MG63 (cell line): ENCODE measurements around the gene PRF1. TPM values are rescaled to one million over a fixed set of nuclear protein-coding genes. Genes with fewer than 3 reads are reported as not detected.
A peak's percentile ranks its signal among the peaks of the same experiment; 100 is the strongest.
"Not testable (repeated sequence)": the region's sequence is repeated elsewhere in the genome, so short reads cannot be mapped to it uniquely, and the experiment has no call there.

Source experiments
- DNase-seq: peaks from one replicate; pipeline ENCODE4 v3.0.0-alpha.2; 2020
- H3K27me3 ChIP-seq: fragments of 250-450 bp; sonication (Bioruptor Pico); 2 replicates; pipeline ENCODE4 v1.5.1; 2020; ENCODE audit warnings: mild to moderate bottlenecking, moderate library complexity
- H3K36me3 ChIP-seq: fragments of 250-450 bp; sonication (Bioruptor Pico); 2 replicates; pipeline ENCODE4 v1.5.1; 2020; ENCODE audit warnings: mild to moderate bottlenecking, moderate library complexity
- H3K4me3 ChIP-seq: fragments of 250-450 bp; sonication (Bioruptor Pico); 2 replicates; pipeline ENCODE4 v1.5.1; 2020; ENCODE audit warnings: mild to moderate bottlenecking, moderate library complexity
- H3K9me3 ChIP-seq: fragments of 250-450 bp; sonication (Bioruptor Pico); 2 replicates; pipeline ENCODE4 v1.5.1; 2020; ENCODE audit warnings: mild to moderate bottlenecking, moderate library complexity
- total RNA-seq: library from RNA; depleted of rRNA; stranded (reverse); fragments of >200 nt; shearing (Covaris generic); gene quantifications from 2 replicates; pipeline ENCODE4 v1.2.3, GENCODE V29; 2014; ENCODE audit warnings: low replicate concordance

The PRF1 gene
- total RNA-seq, 1 experiment from 2014 or later, result not detected

DNA sequence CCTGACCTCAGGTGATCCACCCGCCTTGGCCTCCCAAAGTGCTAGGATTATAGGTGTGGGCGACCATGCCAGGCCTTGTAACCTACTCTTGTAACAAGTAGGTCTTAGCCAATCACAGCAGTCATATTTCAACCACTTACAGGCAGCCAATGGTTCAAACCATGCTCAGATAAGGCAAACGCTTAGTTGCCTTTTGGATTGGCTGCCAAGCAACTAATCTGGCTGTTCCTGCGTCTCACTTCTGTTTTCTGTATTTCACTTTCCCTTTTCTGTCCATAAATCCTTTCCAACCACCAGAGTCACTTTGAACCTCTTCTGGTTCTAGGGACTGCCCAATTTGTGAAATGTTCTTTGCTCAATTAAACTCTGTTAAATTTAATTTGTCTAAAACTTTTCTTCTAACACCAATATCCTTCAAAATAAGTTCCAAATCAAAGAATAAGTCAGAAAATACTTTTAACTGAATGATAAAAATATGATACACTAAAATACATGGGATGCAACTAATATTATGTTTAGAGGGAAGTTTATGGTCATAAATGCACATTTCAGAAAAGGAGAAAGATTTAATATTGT is 19.1 kb upstream of the PRF1 start:
- peaks cover 3% of the 10 kb centered on the region; the same call in 1 of the 2 replicates for H3K9me3 ChIP-seq
- no peaks in the 10 kb centered on the region for H3K36me3 ChIP-seq
- no peak overlapping the region for H3K4me3 ChIP-seq
- H3K27me3 ChIP-seq, result no peaks in the 10 kb centered on the region
- DNase-seq, result no peak

DNA sequence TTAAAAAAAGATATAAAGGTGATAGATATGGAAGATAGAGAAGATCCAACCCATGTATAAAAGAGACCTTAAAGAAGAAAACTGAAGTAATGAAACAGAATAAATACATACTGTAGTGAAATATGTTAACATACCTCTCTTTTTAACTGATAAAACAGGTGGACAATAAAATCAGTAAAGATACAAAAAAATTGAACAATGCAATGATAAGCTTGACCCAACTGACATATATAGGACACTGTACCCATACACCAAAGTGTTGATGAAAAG is 17.4 kb upstream of the PRF1 start:
- no peaks in the 10 kb centered on the region for H3K27me3 ChIP-seq
- no peak overlapping the region for H3K4me3 ChIP-seq
- no peak for DNase-seq
- peaks cover 3% of the 10 kb centered on the region; the same call in 1 of the 2 replicates for H3K9me3 ChIP-seq
- no peaks in the 10 kb centered on the region for H3K36me3 ChIP-seq

- Histone ChIP-seq H3K4me3 (no peak overlapping the region), H3K9me3 (peaks cover 3% of the 10 kb centered on the region; the same call in 1 of the 2 replicates), H3K36me3 (no peaks in the 10 kb centered on the region), H3K27me3 (no peaks in the 10 kb centered on the region)
- DNase-seq, result no peak
Observed at GRCh38 chr10:70619271-70620019, 16.9 kb upstream of the PRF1 start.

GRCh38 chr10:70618663-70619062 is 16.1 kb upstream of the PRF1 start:
- no peak overlapping the region for H3K4me3 ChIP-seq
- H3K27me3 ChIP-seq, result no peaks in the 10 kb centered on the region
- no peak for DNase-seq
- no peaks in the 10 kb centered on the region for H3K36me3 ChIP-seq
- H3K9me3 ChIP-seq, result peaks cover 3% of the 10 kb centered on the region; the same call in 1 of the 2 replicates

GRCh38 chr10:70617798-70618568 is 15.4 kb upstream of the PRF1 start:
- no peaks in the 10 kb centered on the region for H3K36me3 ChIP-seq
- H3K27me3 ChIP-seq, result no peaks in the 10 kb centered on the region
- H3K9me3 ChIP-seq, result peaks cover 3% of the 10 kb centered on the region; the same call in 1 of the 2 replicates
- H3K4me3 ChIP-seq, result no peak overlapping the region
- DNase-seq, result peak; percentile 37

GRCh38 chr10:70616761-70617160 is 14.2 kb upstream of the PRF1 start:
- Histone ChIP-seq H3K9me3 (peaks cover 3% of the 10 kb centered on the region; the same call in 1 of the 2 replicates), H3K36me3 (no peaks in the 10 kb centered on the region), H3K27me3 (no peaks in the 10 kb centered on the region), H3K4me3 (no peak overlapping the region)
- no peak for DNase-seq

DNA sequence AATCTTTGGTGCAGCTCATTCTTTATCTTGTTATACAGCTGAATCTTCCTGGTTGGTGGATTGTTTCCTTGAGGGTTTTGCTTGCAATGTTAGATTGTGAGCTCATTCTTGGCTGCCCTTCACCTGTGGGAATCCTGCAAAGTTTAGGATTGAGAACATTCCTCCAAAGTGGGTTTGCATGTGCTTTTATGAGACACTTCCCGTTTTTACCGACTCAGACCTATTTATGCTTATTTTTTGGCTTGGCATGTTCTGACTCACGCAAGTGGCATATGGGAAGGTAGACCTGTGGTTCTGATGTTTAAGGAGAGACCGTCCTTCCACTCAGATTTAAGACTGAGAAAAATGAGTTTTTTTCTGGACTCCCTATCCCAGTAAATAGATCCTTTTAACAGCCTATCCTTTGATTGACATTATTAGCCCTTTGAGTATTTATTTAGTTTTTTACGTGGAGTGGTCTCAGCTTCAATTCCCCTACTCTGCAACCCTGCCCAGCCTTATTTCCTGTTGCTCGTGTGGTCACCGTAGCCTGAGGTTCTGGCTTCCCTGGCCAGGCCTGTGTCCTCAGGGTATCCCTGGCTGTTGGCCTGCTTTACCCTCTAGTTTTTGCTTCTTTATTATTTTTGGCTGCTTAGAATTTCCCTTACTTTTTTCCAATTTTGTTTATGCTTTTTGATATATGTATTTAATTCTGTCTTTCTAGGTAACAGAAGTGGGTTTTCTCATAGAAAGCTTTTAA is 13.4 kb upstream of the PRF1 start:
- Histone ChIP-seq H3K4me3 (no peak overlapping the region), H3K27me3 (no peaks in the 10 kb centered on the region), H3K36me3 (no peaks in the 10 kb centered on the region), H3K9me3 (peaks cover 3% of the 10 kb centered on the region; the same call in 1 of the 2 replicates)
- peak; percentile 71 for DNase-seq

GRCh38 chr10:70615211-70615610 is 12.7 kb upstream of the PRF1 start:
- H3K36me3 ChIP-seq, result no peaks in the 10 kb centered on the region
- no peak for DNase-seq
- H3K27me3 ChIP-seq, result no peaks in the 10 kb centered on the region
- H3K9me3 ChIP-seq, result no peaks in the 10 kb centered on the region; the same call in 1 of the 2 replicates
- H3K4me3 ChIP-seq, result no peak overlapping the region

DNA sequence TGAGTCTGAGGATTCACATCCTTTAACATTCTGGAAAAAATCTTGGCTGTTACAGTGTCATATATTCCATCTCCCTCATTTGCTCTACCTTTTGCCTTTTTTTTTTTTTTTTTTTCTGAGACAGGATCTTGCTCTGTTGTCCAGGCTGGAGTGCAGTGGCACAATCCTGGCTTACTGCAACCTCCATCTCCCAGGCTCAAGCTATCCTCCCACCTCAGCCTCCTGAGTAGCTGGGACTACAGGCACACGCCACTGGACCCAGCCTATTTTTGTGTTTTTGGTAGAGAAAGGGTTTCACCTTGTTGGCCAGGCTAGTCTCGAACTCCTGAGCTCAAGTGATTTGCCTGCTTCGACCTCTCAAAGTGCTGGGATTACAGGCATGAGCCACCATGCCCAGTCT is 11.8 kb upstream of the PRF1 start:
- not testable (repeated sequence) for H3K36me3 ChIP-seq, DNase-seq, H3K4me3 ChIP-seq, H3K9me3 ChIP-seq, H3K27me3 ChIP-seq

- Histone ChIP-seq H3K9me3 (no peaks in the 10 kb centered on the region), H3K27me3 (no peaks in the 10 kb centered on the region), H3K36me3 (no peaks in the 10 kb centered on the region), H3K4me3 (no peak overlapping the region)
- no peak for DNase-seq
Observed at GRCh38 chr10:70613941-70614340, 11.4 kb upstream of the PRF1 start.

- no peak overlapping the region for H3K4me3 ChIP-seq
- DNase-seq, result no peak
- H3K27me3 ChIP-seq, result no peaks in the 10 kb centered on the region
- H3K9me3 ChIP-seq, result no peaks in the 10 kb centered on the region
- no peaks in the 10 kb centered on the region for H3K36me3 ChIP-seq
Observed at GRCh38 chr10:70607936-70608335, 5.4 kb upstream of the PRF1 start.

DNA sequence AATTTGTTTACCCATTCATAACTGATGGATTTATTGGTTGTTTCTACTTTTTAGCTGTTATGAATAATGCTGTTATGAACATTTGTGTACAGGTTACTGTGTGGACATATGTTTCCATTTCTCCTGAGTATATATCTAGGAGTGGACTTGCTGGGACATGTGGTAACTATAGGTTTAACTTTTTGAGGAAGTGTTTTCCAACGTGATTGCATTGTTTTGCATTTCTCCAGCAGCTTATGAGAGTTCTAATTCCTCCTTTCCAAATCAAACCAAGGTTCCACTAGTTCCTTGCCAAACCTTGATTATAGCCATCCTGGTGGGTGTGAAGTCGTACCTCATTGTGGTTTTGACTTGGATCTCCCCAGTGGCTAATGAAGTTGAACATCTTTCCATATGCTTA is 2.6 kb upstream of the PRF1 start:
- H3K36me3 ChIP-seq, result no peaks in the 10 kb centered on the region
- H3K27me3 ChIP-seq, result no peaks in the 10 kb centered on the region
- no peaks in the 10 kb centered on the region for H3K9me3 ChIP-seq
- DNase-seq, result no peak
- H3K4me3 ChIP-seq, result no peak overlapping the region

GRCh38 chr10:70604106-70604505 is 1.6 kb upstream of the PRF1 start:
- DNase-seq, result no peak
- no peaks in the 10 kb centered on the region for H3K27me3 ChIP-seq
- H3K36me3 ChIP-seq, result no peaks in the 10 kb centered on the region
- H3K4me3 ChIP-seq, result no peak overlapping the region
- H3K9me3 ChIP-seq, result no peaks in the 10 kb centered on the region

GRCh38 chr10:70603449-70603801 is 884 bp upstream of the PRF1 start:
- Histone ChIP-seq H3K36me3 (no peaks in the 10 kb centered on the region), H3K4me3 (no peak overlapping the region), H3K9me3 (no peaks in the 10 kb centered on the region), H3K27me3 (no peaks in the 10 kb centered on the region)
- no peak for DNase-seq

DNA sequence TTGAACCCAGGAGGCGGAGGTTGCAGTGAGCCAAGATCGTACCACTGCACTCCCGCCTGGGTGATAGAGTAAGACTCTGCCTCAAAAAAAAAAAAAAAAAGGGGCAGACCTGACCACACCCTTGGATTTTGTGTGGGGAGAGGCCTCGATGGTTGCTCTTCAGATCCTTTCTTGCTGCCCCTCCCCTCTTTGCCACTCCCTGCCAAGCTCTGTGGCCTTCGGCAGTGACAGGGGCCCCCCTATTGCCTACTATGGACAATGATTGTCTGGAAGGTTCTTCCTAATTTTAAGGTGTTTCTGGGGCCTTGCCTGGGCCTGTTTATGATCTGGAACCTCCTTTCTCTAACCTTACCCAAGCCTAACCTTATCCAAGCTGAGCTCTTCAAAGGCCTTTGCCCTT is 795 bp downstream of the PRF1 start:
- Histone ChIP-seq H3K9me3 (no peaks in the 10 kb centered on the region), H3K36me3 (no peaks in the 10 kb centered on the region), H3K4me3 (no peak overlapping the region), H3K27me3 (no peaks in the 10 kb centered on the region)
- no peak for DNase-seq

DNA sequence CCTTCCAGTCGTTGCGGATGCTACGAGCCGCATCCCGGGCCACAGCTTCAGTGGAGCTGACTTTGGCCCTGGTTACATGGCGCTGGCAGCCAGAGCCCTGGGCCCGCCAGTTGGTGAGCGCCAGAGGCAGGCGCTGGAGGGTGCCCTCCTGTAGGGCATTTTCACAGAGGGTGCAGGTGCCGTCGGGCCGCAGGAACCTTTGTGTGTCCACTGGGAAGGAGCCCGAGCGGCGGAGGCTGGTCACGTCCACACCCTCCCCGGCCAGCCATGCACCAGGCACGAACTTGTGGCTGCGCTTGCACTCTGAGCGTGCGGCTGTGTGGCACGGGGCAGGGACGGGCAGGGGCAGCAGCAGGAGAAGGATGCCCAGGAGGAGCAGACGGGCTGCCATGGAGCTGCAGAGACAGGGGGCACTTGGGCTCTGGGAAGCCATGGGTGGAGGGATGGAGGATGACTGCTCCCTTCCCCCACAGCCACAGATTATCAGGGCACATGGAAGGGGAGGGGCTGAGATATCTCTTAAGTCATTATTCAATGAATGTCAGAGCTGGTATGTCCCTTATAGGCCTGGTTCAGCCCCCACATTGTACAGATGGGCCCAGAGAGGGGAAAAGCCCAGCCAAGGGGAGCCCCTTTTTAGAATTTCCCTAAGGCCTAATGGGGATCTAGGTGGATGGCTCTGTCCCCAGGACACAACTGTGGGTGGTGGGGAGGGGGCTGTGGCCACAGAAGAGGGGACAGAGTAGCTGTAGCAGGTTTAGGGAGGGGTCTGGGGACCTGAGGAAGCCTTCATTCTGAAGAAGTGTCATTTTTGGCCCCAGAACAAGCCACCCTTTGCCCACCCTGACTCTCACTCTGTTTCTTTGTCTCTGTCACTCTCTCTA is 1.8 kb downstream of the PRF1 start:
- Histone ChIP-seq H3K36me3 (no peaks in the 10 kb centered on the region), H3K9me3 (no peaks in the 10 kb centered on the region), H3K4me3 (no peak overlapping the region), H3K27me3 (no peaks in the 10 kb centered on the region)
- no peak for DNase-seq
